GM23338 (cell line): ENCODE results near the gene ZBTB48. TPM values are rescaled to one million over a fixed set of nuclear protein-coding genes. Genes with fewer than 3 reads are reported as not detected.

Experiments
- ATAC-seq: fragments of 200-7000 bp; cut with Tn5 transposase; 3 replicates; pipeline ENCODE4 v1.9.1; 2020
- DNase-seq: peaks from one replicate; pipeline ENCODE4 v3.0.0-alpha.2; 2015; ENCODE audit warnings: low spot score
- H2AFZ ChIP-seq: fragments of 200-600 bp; sonication (generic); 2 replicates; pipeline ENCODE4 v1.8.0; 2016; ENCODE audit warnings: antibody characterized with exemption, mild to moderate bottlenecking, moderate library complexity
- H3F3A ChIP-seq: fragments of 200-600 bp; sonication (generic); replicated peaks from 2 replicates; pipeline ENCODE4 v1.8.0; 2017; ENCODE audit warnings: antibody characterized with exemption, mixed run types, low read depth
- H3K27ac ChIP-seq: fragments of 200-600 bp; sonication (generic); 2 replicates; pipeline ENCODE4 v1.6.1; 2016; ENCODE audit warnings: low read depth
- H3K27me3 ChIP-seq: fragments of 200-600 bp; sonication (generic); 2 replicates; pipeline ENCODE4 v1.8.0; 2016; ENCODE audit warnings: mild to moderate bottlenecking, mixed run types, moderate library complexity; ENCODE audit not compliant: insufficient read depth
- H3K36me3 ChIP-seq: fragments of 200-600 bp; sonication (generic); 2 replicates; pipeline ENCODE4 v1.8.0; 2016; ENCODE audit warnings: mild to moderate bottlenecking; ENCODE audit not compliant: insufficient read depth
- H3K4me1 ChIP-seq: fragments of 200-600 bp; sonication (generic); 2 replicates; pipeline ENCODE4 v1.8.0; 2016; ENCODE audit warnings: mild to moderate bottlenecking, moderate library complexity; ENCODE audit not compliant: insufficient read depth
- H3K4me2 ChIP-seq: fragments of 200-600 bp; sonication (generic); 2 replicates; pipeline ENCODE4 v1.7.1; 2017; ENCODE audit warnings: mixed run types
- H3K4me3 ChIP-seq: fragments of 200-600 bp; sonication (generic); 2 replicates; pipeline ENCODE4 v1.6.1; 2016; ENCODE audit warnings: mixed run types
- H3K79me2 ChIP-seq: fragments of 200-600 bp; sonication (generic); replicated peaks from 2 replicates; pipeline ENCODE4 v1.8.0; 2017; ENCODE audit warnings: mild to moderate bottlenecking; ENCODE audit not compliant: insufficient read depth
- H3K9me2 ChIP-seq: fragments of 200-600 bp; sonication (generic); 2 replicates; pipeline ENCODE4 v1.8.0; 2017; ENCODE audit not compliant: insufficient read depth
- H4K20me1 ChIP-seq: fragments of 200-600 bp; sonication (generic); replicated peaks from 2 replicates; pipeline ENCODE4 v1.8.0; 2017; ENCODE audit warnings: mild to moderate bottlenecking; ENCODE audit not compliant: insufficient read depth
- H3K27ac Mint-ChIP-seq: 2 replicates; pipeline ENCODE4 v1.8.0; 2020; ENCODE audit warnings: inconsistent platforms, mild to moderate bottlenecking, moderate library complexity, mixed read lengths
- H3K27me3 Mint-ChIP-seq: 3 replicates; pipeline ENCODE4 v1.8.0; 2022; ENCODE audit warnings: low read depth, mild to moderate bottlenecking, moderate library complexity, mixed read lengths, inconsistent platforms; ENCODE audit not compliant: insufficient read depth, poor library complexity
- H3K36me3 Mint-ChIP-seq: 3 replicates; pipeline ENCODE4 v1.8.0; 2021; ENCODE audit warnings: low read depth, mild to moderate bottlenecking, inconsistent platforms, moderate library complexity, mixed read lengths
- H3K4me1 Mint-ChIP-seq: 3 replicates; pipeline ENCODE4 v1.8.0; 2020; ENCODE audit warnings: mild to moderate bottlenecking, inconsistent platforms, mixed read lengths
- H3K4me3 Mint-ChIP-seq: 3 replicates; pipeline ENCODE4 v1.8.0; 2021; ENCODE audit warnings: moderate library complexity, mild to moderate bottlenecking, inconsistent platforms, mixed read lengths
- H3K9me3 Mint-ChIP-seq: 3 replicates; pipeline ENCODE4 v1.8.0; 2020; ENCODE audit warnings: moderate library complexity, mild to moderate bottlenecking, inconsistent platforms, mixed read lengths
- CREB1 ChIP-seq: fragments of 250-450 bp; sonication (Bioruptor Pico); IDR thresholded peaks from 2 replicates; pipeline ENCODE4 v1.5.0; 2020; ENCODE audit warnings: low read depth, mild to moderate bottlenecking, moderate library complexity
- CTCF ChIP-seq, 2 experiments: fragments of 200-600 bp in 1 of 2; sonication (generic) in 1 of 2; conservative IDR thresholded peaks; 2 replicates each; pipeline versions ENCODE4 v1.5.1 to v1.6.1; 2016 to 2017; ENCODE audit warnings: antibody characterized with exemption in 2 of 2, low read depth in 2 of 2, mild to moderate bottlenecking in 2 of 2, moderate library complexity in 1 of 2
- EZH2 ChIP-seq: fragments of 200-600 bp; sonication (generic); IDR thresholded peaks from one replicate; pipeline ENCODE4 v1.8.0; 2017; ENCODE audit warnings: antibody characterized with exemption, mild to moderate bottlenecking, low read depth; ENCODE audit not compliant: unreplicated experiment
- EZH2phosphoT487 ChIP-seq: fragments of 200-600 bp; sonication (generic); IDR thresholded peaks from one replicate; pipeline ENCODE4 v1.8.1; 2018; ENCODE audit warnings: antibody characterized with exemption; ENCODE audit not compliant: unreplicated experiment
- NANOG ChIP-seq: IDR thresholded peaks from 2 replicates; pipeline ENCODE4 v1.6.1; 2016; ENCODE audit warnings: antibody characterized with exemption, borderline replicate concordance
- POLR2AphosphoS5 ChIP-seq: IDR thresholded peaks from 2 replicates; pipeline ENCODE4 v1.6.1; 2016; ENCODE audit warnings: antibody characterized with exemption, low read depth
- ZNF331 ChIP-seq: fragments of 250-450 bp; sonication (Bioruptor Pico); IDR thresholded peaks from 2 replicates; pipeline ENCODE4 v1.5.0; 2020; ENCODE audit warnings: low read depth, mild to moderate bottlenecking, moderate library complexity
- ZNF462 ChIP-seq: fragments of 250-450 bp; sonication (Bioruptor Pico); IDR thresholded peaks from 2 replicates; pipeline ENCODE4 v1.5.0; 2020; ENCODE audit warnings: mild to moderate bottlenecking, moderate library complexity
- polyA plus RNA-seq: library from polyadenylated mRNA; unstranded; fragments of >200 nt; fragmentation: Nextera tagmentation; extraction: Ambion mirVana; gene quantifications from 2 replicates; pipeline ENCODE4 v1.2.1, GENCODE V29; 2016
- total RNA-seq: library from RNA; depleted of rRNA; stranded (reverse); fragments of >200 nt; shearing (Covaris generic); gene quantifications from 2 replicates; pipeline ENCODE4 v1.2.3, GENCODE V29; 2014

Gene ZBTB48
- total and polyA plus RNA-seq, 2 experiments from 2014 or later = 17.3 to 25.5 TPM

GRCh38 chr1:6545276-6546112 lies 34.3 kb upstream of the ZBTB48 start:
- Histone ChIP-seq H3K4me1 (no peaks in the 10 kb centered on the region), H3K27me3 (no peaks in the 10 kb centered on the region), H3K4me2 (no peak overlapping the region), H2AFZ (no peak overlapping the region), H4K20me1 (peaks cover 6% of the 10 kb centered on the region), H3F3A (peaks cover 7% of the 10 kb centered on the region; the same call in 1 of the 2 replicates), H3K79me2 (peaks cover 5% of the 10 kb centered on the region), H3K4me3 (no peak overlapping the region), H3K9me2 (no peaks in the 10 kb centered on the region), H3K36me3 (peaks cover 62% of the 10 kb centered on the region), H3K27ac (no peak overlapping the region)
- peaks cover 84% of the 10 kb centered on the region for H3K36me3 Mint-ChIP-seq
- DNase-seq = no peak
- no peak overlapping the region for H3K4me3 Mint-ChIP-seq
- no peaks in the 10 kb centered on the region; the same call in 2 of the 3 replicates for H3K9me3 Mint-ChIP-seq
- H3K4me1 Mint-ChIP-seq = no peaks in the 10 kb centered on the region
- H3K27me3 Mint-ChIP-seq = peaks cover 9% of the 10 kb centered on the region
- ATAC-seq = no peak
- TF ChIP-seq CTCF (conservative IDR thresholded peaks at IDR 0.05; ENCODE audit: low read depth in 2 of 2) (no peak), ZNF462 (CRISPR knock-in tag) (no peak), ZNF331 (CRISPR knock-in tag) (no peak), POLR2AphosphoS5 (no peak), EZH2 (no peak), EZH2phosphoT487 (peak; percentile 31), CREB1 (CRISPR knock-in tag) (no peak), NANOG (no peak)
- no peak overlapping the region for H3K27ac Mint-ChIP-seq
